BLaER1 (cell line): ENCODE data around the gene TOMT.

Experiments
- H3K27ac ChIP-seq: shearing (Covaris generic); formaldehyde crosslinking; 2 replicates; pipeline ENCODE4 v1.8.1; 2022
- H3K27me3 ChIP-seq: shearing (Covaris generic); formaldehyde crosslinking; 2 replicates; pipeline ENCODE4 v1.8.1; 2022
- H3K36me3 ChIP-seq: shearing (Covaris generic); formaldehyde crosslinking; 2 replicates; pipeline ENCODE4 v1.8.1; 2022
- H3K4me1 ChIP-seq: shearing (Covaris generic); formaldehyde crosslinking; 2 replicates; pipeline ENCODE4 v1.8.1; 2022
- H3K4me2 ChIP-seq: shearing (Covaris generic); formaldehyde crosslinking; 2 replicates; pipeline ENCODE4 v1.8.1; 2022
- H3K4me3 ChIP-seq: shearing (Covaris generic); formaldehyde crosslinking; 2 replicates; pipeline ENCODE4 v1.8.1; 2022
- H3K9ac ChIP-seq: shearing (Covaris generic); formaldehyde crosslinking; 2 replicates; pipeline ENCODE4 v1.8.1; 2022
- H3K9me3 ChIP-seq: shearing (Covaris generic); formaldehyde crosslinking; 2 replicates; pipeline ENCODE4 v1.8.1; 2022
- H4K20me1 ChIP-seq: shearing (Covaris generic); formaldehyde crosslinking; 2 replicates; pipeline ENCODE4 v1.8.1; 2022
- Cebpa-rat ChIP-seq: shearing (Covaris generic); IDR thresholded peaks from 2 replicates; pipeline ENCODE4 v1.8.1; 2022

The TOMT gene

DNA sequence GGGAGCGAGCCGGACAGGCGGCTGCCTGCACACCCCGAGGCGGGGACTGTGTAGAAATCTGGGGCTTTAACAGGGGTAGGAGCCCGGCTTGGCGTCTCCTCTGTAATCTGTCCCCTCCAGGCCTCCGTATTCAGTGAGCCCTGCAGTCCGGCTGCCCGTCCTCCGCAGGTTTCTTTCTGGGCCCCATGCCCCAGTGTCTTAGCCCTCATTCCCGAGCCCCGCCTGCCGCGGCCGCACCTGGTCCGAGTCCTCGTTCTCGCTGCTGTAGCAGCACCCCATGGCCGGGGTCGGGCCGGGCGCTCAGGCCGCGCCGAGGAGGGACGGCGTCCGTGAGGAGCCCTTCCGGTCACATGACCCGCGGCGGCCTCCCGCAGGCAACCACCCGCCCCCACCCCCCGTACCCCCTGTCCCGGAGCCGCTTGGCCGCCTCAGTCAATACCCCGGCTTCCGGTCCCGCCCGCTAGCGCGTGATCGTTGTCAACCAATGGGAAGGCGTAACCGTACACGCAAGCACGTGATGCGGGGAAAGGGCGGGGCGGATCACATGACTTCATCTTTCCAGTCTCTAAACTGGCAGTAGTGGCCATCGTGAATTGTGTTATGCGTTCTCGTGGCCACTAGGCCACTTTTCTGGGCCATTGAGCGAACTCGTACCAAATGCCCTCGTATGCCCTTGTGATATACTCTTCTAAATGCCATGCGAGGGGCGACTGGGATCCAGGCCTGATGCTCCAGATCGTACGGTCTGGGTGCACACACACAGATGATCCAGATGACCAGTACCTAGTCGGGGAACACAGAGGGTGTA lies 2.6 kb upstream of the TOMT start, which contains the start of gene LAMTOR1:
Gene LAMTOR1, minus strand, starts transcription at position 352 of the 808 bp plus-strand sequence. Its CDS starts 73 bp downstream, at position 279.
- no peaks in the 10 kb centered on the region for H3K27me3 ChIP-seq
- peak within 1 kb of the TSS; percentile 92 for H3K4me2 ChIP-seq
- peak within 1 kb of the TSS; percentile 95 for H3K9ac ChIP-seq

DNA sequence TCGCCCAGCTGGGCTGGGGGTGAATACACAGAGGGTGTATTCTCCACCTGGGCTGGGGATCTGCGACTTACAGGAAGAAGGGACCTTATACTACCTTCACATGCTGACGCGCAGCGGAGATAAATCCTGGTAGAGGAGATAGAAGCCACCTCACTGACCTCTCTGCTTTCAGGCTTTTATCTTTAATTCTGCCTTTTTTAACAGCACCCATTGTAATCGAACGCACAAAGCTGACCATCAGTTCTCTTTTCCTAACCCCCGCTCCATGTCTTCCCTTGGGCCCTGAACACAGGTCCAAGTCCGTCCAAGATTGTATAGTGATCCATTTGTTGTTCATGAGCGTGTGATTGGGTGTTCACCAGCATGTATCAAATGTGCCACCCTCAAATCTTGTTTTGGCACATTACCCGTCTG lies 2.0 kb upstream of the TOMT start:
- H3K27ac ChIP-seq, result peak overlapping the region; percentile 64
- no peaks in the 10 kb centered on the region for H3K27me3 ChIP-seq
- H3K9ac ChIP-seq, result peak overlapping the region; percentile 4; the same call in 1 of the 2 replicates

More for the DNA sequence above, 2.6 kb upstream of the TOMT start, which contains the start of gene LAMTOR1:
- TF ChIP-seq Cebpa-rat, result no peak
- peaks cover 35% of the 10 kb centered on the region for H3K4me1 ChIP-seq
- peaks cover 50% of the 10 kb centered on the region for H3K36me3 ChIP-seq
- peak within 1 kb of the TSS; percentile 80 for H3K4me3 ChIP-seq
- H4K20me1 ChIP-seq, result peaks cover 25% of the 10 kb centered on the region
- no peaks in the 10 kb centered on the region for H3K9me3 ChIP-seq
- H3K27ac ChIP-seq, result peak within 1 kb of the TSS; percentile 97

DNA sequence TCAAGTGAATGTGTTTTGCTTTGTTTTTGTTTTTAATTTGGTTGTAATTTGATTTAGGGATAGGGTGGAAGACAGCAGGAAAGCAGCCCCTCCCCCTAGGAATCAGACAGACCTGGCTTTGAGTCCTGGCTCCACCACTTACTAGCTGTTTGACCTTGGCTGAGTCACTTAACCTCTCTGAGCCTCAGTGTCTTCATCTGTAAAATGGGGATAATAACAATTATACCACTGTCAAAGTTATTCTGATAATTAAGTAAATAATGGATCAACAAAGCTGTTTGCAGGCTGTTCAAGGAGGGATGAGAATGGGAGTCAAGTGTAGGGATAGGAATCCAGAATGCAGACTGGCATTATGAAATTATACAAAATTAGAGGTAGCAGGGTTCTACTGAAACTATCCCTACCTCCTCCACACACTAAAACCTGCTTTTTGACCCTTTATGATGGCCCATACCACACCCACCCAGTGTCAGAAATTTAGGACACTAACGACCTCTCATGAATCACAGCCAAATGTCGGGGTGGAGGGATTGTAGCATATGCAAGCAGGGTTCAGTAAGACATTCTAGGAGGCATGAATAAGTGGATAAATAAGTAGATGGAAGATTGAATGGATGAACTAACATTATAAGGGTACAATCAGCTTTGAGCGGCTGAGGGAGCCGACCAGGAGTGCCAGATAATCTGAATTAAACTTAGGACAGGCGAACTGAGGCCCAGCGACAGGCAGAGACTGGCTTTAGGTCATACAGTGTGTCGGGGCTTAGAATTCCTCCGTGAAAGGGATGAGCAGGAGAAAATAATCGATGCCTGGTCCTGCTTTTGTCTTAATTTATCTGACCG lies 5.8 kb downstream of the TOMT start:
- H3K27me3 ChIP-seq, result no peaks in the 10 kb centered on the region
- H3K4me3 ChIP-seq, result peak overlapping the region; percentile 73
- H3K4me2 ChIP-seq, result peak overlapping the region; percentile 94
- no peaks in the 10 kb centered on the region for H4K20me1 ChIP-seq
- peak overlapping the region; percentile 99 for H3K27ac ChIP-seq
- H3K36me3 ChIP-seq, result peaks cover 32% of the 10 kb centered on the region
- H3K9ac ChIP-seq, result peak overlapping the region; percentile 97
- H3K4me1 ChIP-seq, result peaks cover 20% of the 10 kb centered on the region
- no peak for TF ChIP-seq Cebpa-rat
- no peaks in the 10 kb centered on the region for H3K9me3 ChIP-seq

More for the DNA sequence above, 2.0 kb upstream of the TOMT start:
- Histone ChIP-seq H4K20me1 (peaks cover 19% of the 10 kb centered on the region), H3K4me3 (peak overlapping the region; percentile 38), H3K9me3 (no peaks in the 10 kb centered on the region), H3K4me2 (peak overlapping the region; percentile 65), H3K36me3 (peaks cover 50% of the 10 kb centered on the region), H3K4me1 (peaks cover 35% of the 10 kb centered on the region)
- no peak for TF ChIP-seq Cebpa-rat

DNA sequence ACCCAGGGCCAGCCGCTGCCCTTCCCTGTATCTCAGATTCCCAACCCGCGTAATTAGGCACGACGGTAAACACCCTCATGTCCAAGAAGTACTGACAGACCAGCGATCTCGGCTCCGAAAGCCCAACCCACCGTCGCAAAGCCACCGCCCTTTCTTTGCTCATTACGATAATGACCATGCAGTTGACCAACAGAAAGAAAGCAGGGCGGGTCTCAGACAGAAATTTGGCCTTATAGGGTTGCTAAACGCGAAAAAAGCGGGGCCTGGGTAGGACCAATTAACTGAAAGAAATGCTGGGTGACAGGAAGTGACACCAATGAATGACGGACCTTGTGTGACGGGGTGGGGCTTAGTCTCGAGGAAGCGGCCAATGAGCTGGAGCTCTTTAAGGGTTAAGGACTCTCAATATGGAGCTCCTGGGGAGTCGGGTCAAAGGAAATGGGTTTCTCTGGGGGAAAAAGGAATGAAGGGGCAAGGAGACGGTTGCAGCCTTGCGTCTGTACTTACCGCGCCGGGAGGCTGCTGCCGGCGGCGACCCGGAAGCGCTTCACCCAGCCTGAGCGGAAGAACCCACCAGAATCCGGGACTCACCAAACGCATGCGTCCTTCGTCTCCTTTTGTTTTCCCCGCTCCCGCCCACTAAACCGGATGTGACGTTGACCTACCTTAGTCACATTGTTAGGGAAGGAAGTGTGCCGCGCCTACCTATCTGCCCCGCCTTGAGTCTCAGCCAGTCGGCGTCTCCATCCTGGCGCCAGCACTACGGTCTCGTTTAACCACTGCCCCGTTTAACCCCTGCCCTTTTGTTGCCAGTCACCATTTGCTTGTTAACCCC lies 6.6 kb downstream of the TOMT start, which contains the start of gene ANAPC15:
Gene ANAPC15, minus strand, starts transcription at position 553 of the 835 bp plus-strand sequence. CDS start 1,419 bp downstream, outside the sequence.
- H3K9me3 ChIP-seq, result no peaks in the 10 kb centered on the region

DNA sequence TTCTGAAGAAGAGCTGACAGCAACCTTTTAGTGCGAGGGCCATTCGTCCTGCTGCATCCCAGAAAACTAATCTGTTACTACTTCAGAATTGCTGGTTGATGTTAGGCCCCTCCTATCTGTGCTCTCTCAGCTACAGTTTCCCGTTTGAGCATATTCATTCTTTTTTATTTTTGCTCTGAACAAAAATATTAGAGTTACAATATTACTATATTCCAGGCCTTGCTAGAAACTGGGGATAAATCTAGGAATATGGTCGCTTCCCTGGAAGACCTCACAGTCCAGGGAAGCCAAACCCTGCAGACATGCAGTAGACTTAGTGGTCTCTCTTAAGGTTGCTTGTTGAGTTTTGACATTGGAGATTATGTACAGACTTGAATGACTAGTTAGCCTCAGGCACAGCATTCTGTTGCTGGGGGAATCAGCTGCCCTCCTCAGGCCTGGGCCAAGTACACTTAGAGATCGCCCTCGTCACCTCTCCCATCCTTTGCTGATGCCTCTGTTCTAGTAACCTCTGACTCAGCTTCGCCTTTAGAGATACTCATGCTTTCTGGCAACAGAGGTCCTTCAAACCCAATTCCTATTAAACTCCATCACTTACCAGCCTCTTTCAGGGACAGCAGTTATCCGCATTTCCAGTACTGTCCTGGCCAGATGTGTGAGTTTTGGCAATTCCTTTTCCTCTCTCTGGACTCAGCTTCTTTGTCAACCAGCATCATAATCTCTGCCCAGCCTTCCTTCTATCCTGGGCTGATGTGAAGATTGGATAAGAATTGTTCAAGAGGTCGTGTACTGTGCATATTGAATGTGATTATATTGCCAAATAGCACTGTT lies 7.5 kb downstream of the TOMT start:
- Histone ChIP-seq H3K36me3 (peaks cover 23% of the 10 kb centered on the region), H3K4me3 (peak overlapping the region; percentile 73), H3K4me1 (peaks cover 20% of the 10 kb centered on the region), H3K27ac (peak overlapping the region; percentile 99), H3K9ac (peak overlapping the region; percentile 97), H4K20me1 (no peaks in the 10 kb centered on the region), H3K9me3 (no peaks in the 10 kb centered on the region), H3K4me2 (peak overlapping the region; percentile 94), H3K27me3 (no peaks in the 10 kb centered on the region)
- no peak for TF ChIP-seq Cebpa-rat

More for the DNA sequence above, 6.6 kb downstream of the TOMT start, which contains the start of gene ANAPC15:
- Histone ChIP-seq H3K9ac (peak within 1 kb of the TSS; percentile 97), H3K4me1 (peaks cover 20% of the 10 kb centered on the region), H3K4me2 (peak within 1 kb of the TSS; percentile 94), H3K27ac (peak within 1 kb of the TSS; percentile 99), H3K4me3 (peak within 1 kb of the TSS; percentile 73), H3K36me3 (peaks cover 31% of the 10 kb centered on the region), H3K27me3 (no peaks in the 10 kb centered on the region), H4K20me1 (no peaks in the 10 kb centered on the region)
- TF ChIP-seq Cebpa-rat, result no peak

DNA sequence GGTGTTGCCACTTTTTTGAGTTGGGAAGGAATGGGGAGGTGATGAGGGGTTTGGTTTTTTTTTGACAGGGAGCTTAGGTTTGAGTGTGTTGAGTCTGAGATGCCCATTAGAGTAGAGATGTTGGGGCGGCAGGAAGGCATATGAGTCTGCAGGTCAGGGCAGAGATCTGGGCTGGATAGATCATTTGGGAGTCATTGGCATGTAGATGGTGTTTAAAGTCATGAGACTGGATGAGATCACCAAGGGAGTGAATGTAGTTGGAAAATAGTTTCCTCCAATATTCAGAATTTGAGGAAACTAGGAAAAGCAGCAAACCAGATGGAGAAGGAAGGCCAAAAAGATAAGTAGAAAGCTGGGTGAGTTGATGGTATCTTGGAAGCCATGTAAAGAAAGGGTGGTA lies 8.8 kb downstream of the TOMT start:
- Histone ChIP-seq H3K4me2 (no peak overlapping the region), H3K9me3 (no peaks in the 10 kb centered on the region), H3K36me3 (peaks cover 10% of the 10 kb centered on the region), H4K20me1 (no peaks in the 10 kb centered on the region), H3K27ac (no peak overlapping the region), H3K27me3 (no peaks in the 10 kb centered on the region), H3K9ac (no peak overlapping the region), H3K4me3 (no peak overlapping the region), H3K4me1 (peaks cover 20% of the 10 kb centered on the region)
- no peak for TF ChIP-seq Cebpa-rat

DNA sequence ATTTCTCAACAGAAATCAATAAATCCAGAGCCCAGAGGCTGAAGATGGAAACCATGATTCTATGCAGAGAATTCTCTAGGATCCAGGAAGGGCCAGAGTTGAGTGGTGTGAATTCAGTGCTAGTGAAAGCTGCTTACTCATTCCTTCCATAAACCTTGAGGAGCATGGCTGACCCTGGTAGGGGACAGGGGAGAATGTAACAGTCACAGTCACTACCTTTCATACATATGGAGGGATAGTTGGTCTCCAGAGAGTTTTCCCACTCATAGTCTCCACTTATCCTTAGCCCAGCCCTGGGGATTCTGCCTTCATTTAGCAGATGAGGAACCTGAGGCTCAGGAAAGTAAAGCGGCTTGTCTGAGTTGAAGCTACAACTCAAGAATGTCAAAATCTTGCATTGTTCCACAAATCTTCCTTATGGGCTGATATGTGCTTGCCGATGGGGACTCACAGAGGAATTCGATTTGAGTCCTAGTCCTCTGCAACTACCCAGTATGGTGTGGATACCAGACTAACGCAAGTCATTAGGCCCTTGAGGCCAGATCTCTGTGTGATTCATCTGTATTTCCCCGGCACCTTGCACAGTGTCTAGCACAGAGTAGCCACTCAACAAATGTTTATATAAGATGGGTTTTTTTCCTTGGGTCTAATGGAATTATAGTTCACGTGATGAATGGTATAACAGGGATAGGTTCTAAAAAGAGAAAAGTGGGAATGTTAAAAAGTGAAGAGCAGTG lies 10.5 kb downstream of the TOMT start:
- no peaks in the 10 kb centered on the region for H3K27me3 ChIP-seq
- H3K27ac ChIP-seq, result no peak overlapping the region

DNA sequence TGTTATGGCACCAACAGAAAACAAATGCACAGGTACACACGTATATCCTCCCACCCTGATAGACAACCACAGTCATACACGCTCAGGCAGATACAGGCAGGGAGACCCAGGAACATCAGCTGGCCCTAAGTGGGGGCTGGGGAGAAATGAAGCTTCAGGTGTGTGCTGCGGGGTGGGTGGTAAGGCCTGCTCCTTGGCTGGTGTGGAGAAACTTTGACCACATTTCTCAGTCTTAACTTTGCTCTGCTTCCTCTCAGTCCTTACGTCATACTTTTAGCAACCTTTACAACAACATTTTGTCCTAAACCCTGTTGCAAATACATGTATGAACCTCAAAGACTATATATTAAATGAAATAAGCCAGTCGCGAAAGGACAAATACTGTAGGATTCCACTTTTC lies 13.5 kb downstream of the TOMT start:
- H3K9me3 ChIP-seq, result peaks cover 8% of the 10 kb centered on the region
- no peaks in the 10 kb centered on the region for H3K36me3 ChIP-seq
- H3K4me1 ChIP-seq, result no peaks in the 10 kb centered on the region
- H3K9ac ChIP-seq, result no peak overlapping the region
- TF ChIP-seq Cebpa-rat, result no peak
- H3K27ac ChIP-seq, result no peak overlapping the region
- no peak overlapping the region for H3K4me3 ChIP-seq
- H4K20me1 ChIP-seq, result no peaks in the 10 kb centered on the region
- no peaks in the 10 kb centered on the region for H3K27me3 ChIP-seq
- no peak overlapping the region for H3K4me2 ChIP-seq

More for the DNA sequence above, 10.5 kb downstream of the TOMT start:
- no peak overlapping the region for H3K4me2 ChIP-seq
- no peak overlapping the region for H3K9ac ChIP-seq
- no peak overlapping the region for H3K4me3 ChIP-seq
- no peak for TF ChIP-seq Cebpa-rat
- H3K36me3 ChIP-seq, result no peaks in the 10 kb centered on the region
- no peaks in the 10 kb centered on the region for H4K20me1 ChIP-seq
- peaks cover 16% of the 10 kb centered on the region for H3K4me1 ChIP-seq
- H3K9me3 ChIP-seq, result no peaks in the 10 kb centered on the region
